ENCODE data around the gene SLC7A6.
A peak's percentile ranks its signal among the peaks of the same experiment; 100 is the strongest.

The SLC7A6 gene

GRCh38 chr16:68223072-68223471 is 41.3 kb upstream of the SLC7A6 start:
- DNase-seq (ENCODE audit: extremely low read depth, low read depth), result no peak
- H3K4me3 ChIP-seq (replicated peaks; ENCODE audit: low read depth, low read length), result no peak overlapping the region
- TF ChIP-seq CTCF (IDR thresholded peaks at IDR 0.05; ENCODE audit: low read depth, low read length, missing control alignments), result no peak

GRCh38 chr16:68226116-68226515 is 38.2 kb upstream of the SLC7A6 start:
- no peak overlapping the region for H3K4me3 ChIP-seq (replicated peaks; ENCODE audit: low read depth, low read length)
- TF ChIP-seq CTCF (IDR thresholded peaks at IDR 0.05; ENCODE audit: low read depth, low read length, missing control alignments), result no peak
- DNase-seq (ENCODE audit: extremely low read depth, low read depth), result no peak

GRCh38 chr16:68227183-68227793 is 37.0 kb upstream of the SLC7A6 start:
- no peak overlapping the region for H3K4me3 ChIP-seq (replicated peaks; ENCODE audit: low read depth, low read length)
- TF ChIP-seq CTCF (IDR thresholded peaks at IDR 0.05; ENCODE audit: low read depth, low read length, missing control alignments), result no peak
- DNase-seq (ENCODE audit: extremely low read depth, low read depth), result no peak

GRCh38 chr16:68227850-68228553 is 36.3 kb upstream of the SLC7A6 start:
- no peak overlapping the region for H3K4me3 ChIP-seq (replicated peaks; ENCODE audit: low read depth, low read length)
- no peak for DNase-seq (ENCODE audit: extremely low read depth, low read depth)
- no peak for TF ChIP-seq CTCF (IDR thresholded peaks at IDR 0.05; ENCODE audit: low read depth, low read length, missing control alignments)

GRCh38 chr16:68228652-68229051 is 35.7 kb upstream of the SLC7A6 start:
- H3K4me3 ChIP-seq (replicated peaks; ENCODE audit: low read depth, low read length), result no peak overlapping the region
- TF ChIP-seq CTCF (IDR thresholded peaks at IDR 0.05; ENCODE audit: low read depth, low read length, missing control alignments), result no peak

GRCh38 chr16:68229431-68230175 is 34.7 kb upstream of the SLC7A6 start:
- peak; percentile 86 for TF ChIP-seq CTCF (IDR thresholded peaks at IDR 0.05; ENCODE audit: low read depth, low read length, missing control alignments)
- peak; percentile 31 for DNase-seq (ENCODE audit: extremely low read depth, low read depth)
- no peak overlapping the region for H3K4me3 ChIP-seq (replicated peaks; ENCODE audit: low read depth, low read length)

More at GRCh38 chr16:68228652-68229051, 35.7 kb upstream of the SLC7A6 start:
- no peak for DNase-seq (ENCODE audit: extremely low read depth, low read depth)
